ENCODE results near the gene CUL7.
"Not testable (repeated sequence)": the region's sequence is repeated elsewhere in the genome, so short reads cannot be mapped to it uniquely, and the experiment has no call there.

The CUL7 gene

GRCh38 chr6:43053545-43054205 is at the start of gene CUL7:
CUL7 (minus strand) TSS chr6:43053851; CDS start chr6:43052788, 1,063 bp downstream.
- peak; percentile 96 for DNase-seq (ENCODE audit: low spot score)

DNA sequence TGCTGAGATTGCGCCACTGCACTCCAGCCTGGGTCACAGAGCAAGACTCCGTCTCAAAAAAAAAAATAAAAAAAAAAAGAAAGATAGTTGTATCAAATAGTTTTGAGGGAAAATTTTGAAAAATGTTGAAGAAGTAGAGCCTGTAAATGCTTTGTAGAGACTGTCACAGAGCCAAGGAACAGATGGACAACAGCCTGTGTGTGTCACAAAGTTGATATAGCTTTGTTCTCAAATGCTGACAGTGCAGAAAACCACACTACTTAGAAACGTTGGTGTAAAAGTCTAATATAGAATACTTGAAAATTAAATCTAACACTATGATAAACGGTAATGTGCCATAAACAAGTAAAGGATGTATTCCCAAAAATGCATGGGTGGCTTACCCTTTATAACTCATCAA is 47.8 kb upstream of the CUL7 start:
- no peak for DNase-seq (ENCODE audit: low spot score)

GRCh38 chr6:43097502-43097901 is 43.9 kb upstream of the CUL7 start:
- no peak for DNase-seq (ENCODE audit: low spot score)

GRCh38 chr6:43097098-43097489 is 43.4 kb upstream of the CUL7 start:
- no peak for DNase-seq (ENCODE audit: low spot score)

DNA sequence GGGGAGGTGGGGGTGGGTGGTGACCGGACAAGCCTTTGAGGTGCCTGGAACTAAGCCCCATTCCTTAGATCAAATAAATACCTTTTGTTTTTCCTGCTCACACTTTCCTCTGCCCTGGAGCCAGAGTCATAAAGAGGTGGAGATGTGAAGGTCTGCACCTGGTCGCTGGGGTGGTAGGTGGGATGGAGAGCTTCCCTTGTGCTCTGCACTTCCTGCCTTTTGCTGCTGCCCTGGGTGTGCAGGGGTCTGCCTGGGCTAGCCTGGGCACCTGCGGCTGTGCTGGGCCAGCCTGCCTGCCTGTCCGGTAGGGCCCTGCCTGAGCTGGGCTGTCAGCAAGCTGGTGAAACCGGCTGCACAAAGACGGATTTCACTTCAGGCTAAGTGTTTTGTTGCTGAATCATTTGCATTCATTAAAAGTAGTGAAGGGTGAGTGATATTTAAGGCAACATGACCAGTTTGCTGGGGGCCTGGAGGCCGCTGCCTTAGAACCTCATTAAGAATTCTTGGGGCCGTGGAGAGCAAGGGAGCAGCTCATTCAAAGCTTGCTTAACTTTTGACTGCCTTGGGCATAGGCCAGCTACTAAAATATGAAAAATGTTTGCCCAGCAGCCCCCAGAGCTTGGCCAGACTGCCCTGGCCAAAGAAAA is 42.9 kb upstream of the CUL7 start:
- no peak for DNase-seq (ENCODE audit: low spot score)

GRCh38 chr6:43095939-43096338 is 42.3 kb upstream of the CUL7 start:
- DNase-seq (ENCODE audit: low spot score): no peak

- no peak for DNase-seq (ENCODE audit: low spot score)
Measured at GRCh38 chr6:43093436-43094289, 40.0 kb upstream of the CUL7 start.

GRCh38 chr6:43092635-43093034 is 39.0 kb upstream of the CUL7 start:
- DNase-seq (ENCODE audit: low spot score): no peak

- DNase-seq (ENCODE audit: low spot score): no peak
Measured at GRCh38 chr6:43091436-43091991, 37.9 kb upstream of the CUL7 start.

- no peak for DNase-seq (ENCODE audit: low spot score)
Measured at GRCh38 chr6:43091020-43091419, 37.4 kb upstream of the CUL7 start.

GRCh38 chr6:43090559-43090956 is 36.9 kb upstream of the CUL7 start:
- DNase-seq (ENCODE audit: low spot score): no peak

DNA sequence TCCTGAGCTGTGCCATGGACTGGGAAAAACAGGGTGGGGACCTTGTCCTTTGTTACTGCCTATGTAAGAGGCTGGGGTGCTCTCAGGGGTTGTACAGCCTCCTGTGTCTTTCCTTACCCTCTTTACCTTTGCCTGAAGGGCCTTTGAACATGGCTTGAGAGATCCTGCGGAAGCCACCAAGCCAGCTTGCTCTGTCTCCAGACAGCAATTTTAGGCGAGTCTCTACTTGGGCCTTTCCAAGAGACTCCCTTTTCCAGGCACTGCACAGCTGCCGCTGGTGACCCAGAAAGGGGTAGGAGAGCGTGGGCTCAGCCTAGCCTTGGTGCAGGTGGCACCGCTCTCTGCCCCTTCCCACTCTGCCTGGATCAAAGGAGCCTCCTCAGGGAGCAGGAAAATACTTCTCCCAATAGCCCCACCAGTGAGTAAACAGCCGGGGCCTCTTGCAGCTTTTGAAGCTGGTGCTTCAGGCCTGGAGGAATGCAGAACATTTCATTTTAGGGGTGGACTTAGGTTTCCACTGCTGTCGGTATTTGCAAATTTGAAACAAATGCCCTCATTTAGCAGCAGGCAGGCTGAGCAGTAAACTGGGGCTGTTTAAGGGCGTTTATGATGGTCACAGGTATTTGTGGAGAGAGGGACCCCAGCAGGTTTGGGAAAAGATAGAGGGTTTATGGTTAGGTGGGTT is 36.4 kb upstream of the CUL7 start:
- DNase-seq (ENCODE audit: low spot score): no peak

DNA sequence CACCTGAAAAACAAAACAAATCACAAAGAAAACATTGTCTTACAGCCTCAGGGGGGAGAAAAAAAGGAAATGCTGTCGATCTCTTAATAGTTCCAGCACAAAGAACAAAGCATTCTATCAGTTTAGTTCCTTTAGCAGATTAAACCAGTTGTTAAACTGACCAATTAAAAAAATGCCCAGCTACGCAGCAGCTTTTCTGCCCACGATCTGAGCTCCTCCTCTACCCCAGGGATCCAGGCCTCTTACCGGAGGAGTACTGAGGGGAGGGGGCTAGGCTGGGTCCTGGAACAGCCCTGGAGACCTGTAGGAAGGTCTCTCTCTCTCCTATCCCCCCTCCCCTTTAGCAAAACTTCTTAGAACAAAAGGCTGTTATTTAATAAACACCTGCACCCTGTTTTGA is 35.8 kb upstream of the CUL7 start:
- no peak for DNase-seq (ENCODE audit: low spot score)

DNA sequence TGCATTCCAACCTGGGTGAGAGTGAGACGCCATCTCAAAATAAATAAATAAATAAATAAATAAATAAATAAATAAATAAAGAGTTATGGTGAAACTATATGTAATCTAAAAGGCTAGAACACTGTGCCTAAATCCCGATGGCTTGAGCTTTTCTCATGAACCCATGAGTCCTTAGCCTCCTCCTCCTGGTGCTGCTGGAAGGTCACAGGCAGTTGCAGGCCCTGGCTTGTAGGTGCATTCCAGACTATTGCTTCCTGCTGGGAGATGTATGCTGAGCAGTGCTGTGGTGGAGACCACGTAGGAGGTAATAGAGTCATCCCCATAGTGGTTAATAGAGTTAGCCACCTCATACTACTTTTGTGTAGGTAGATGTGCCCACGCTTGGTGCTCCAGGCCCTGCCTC is 35.0 kb upstream of the CUL7 start:
- DNase-seq (ENCODE audit: low spot score): no peak

GRCh38 chr6:43086022-43086658 is 32.5 kb upstream of the CUL7 start:
- no peak for DNase-seq (ENCODE audit: low spot score)

DNA sequence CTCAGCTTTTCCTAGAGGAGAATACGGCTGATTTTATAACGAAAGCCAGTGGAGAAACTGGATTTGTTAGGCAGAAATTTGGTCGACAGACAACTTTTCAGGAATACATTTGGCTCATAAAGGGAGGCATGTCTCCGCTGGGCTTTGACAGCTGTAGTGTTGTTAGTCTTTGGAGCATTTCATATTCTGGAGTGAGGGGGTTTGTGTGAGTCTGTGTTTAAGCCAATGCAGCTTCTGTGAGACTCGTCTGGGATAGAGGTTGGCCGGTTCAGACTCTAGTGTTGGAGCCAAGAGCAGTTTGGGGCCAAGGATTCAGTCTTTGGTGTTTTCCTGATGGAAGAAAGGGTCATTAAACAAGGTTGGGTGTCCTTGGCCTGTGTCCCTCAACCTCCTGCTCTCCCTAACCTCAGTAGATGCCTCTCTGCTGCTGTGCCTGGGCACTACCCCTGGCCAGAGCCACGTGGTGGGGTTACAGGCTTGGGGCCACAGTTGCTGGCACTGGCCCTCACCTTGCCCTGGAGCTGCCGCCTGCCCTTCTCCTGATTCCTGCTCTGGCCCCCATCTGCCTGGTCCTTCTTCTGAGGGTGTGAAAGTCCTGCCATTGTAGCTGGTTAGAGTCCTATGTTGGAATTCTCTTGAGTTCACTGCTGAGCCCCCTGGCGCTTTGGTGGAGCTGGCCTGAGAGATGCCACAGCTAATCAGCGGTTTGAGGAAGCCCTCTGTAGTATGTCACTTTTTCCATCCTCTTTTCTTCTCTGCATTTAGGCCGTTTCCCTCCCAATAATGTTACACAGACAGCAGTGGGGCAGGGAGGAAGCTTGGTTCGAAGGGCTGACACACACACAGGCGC is 29.4 kb upstream of the CUL7 start:
- DNase-seq (ENCODE audit: low spot score): no peak

GRCh38 chr6:43081922-43082321 is 28.3 kb upstream of the CUL7 start:
- not testable (repeated sequence) for DNase-seq (ENCODE audit: low spot score)

- no peak for DNase-seq (ENCODE audit: low spot score)
Measured at GRCh38 chr6:43081043-43081442, 27.4 kb upstream of the CUL7 start.

- DNase-seq (ENCODE audit: low spot score): no peak
Measured at GRCh38 chr6:43078691-43079090, 25.0 kb upstream of the CUL7 start.

DNA sequence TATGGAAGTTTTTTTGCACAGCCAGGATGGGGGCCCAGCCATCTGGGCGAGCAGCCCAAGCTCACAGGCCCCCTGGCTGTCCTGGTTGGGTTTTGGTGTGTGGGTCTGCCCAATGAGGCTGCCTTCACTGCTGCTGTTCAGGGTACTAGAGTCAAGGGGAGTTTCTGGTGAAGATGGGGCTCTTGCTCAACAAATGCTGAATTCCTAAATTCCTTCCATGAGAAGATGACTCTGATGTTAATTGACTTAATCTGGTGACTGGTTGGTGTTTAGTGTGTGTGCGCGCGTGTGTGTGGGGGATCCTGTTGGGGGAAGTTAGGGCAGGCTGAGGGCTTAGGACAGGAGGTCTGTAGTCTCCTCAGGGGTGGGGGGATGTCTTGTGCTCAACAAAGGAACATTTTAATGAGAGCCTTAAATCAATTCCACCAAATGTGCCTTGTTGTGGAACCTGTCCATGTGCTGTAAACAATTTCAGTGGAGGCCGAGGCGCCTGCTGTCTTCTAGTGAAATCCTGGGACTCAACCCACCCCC is 24.4 kb upstream of the CUL7 start:
- DNase-seq (ENCODE audit: low spot score): no peak
